Liver (tissue), 9 donors: ENCODE measurements around the gene AATF. TPM values are rescaled to one million over a fixed set of nuclear protein-coding genes. Genes with fewer than 3 reads are reported as not detected.

Source experiments
- DNase-seq: peaks from one replicate; pipeline ENCODE4 v3.0.0-alpha.2; 2017; ENCODE audit warnings: low spot score
- H3K27ac ChIP-seq, 2 donors: one replicate each; pipeline ENCODE4 v1.7.0; 2013; ENCODE audit warnings: inconsistent platforms in 2 of 2, low read length in 2 of 2, control low read depth in 1 of 2, low read depth in 1 of 2, mild to moderate bottlenecking in 1 of 2
- H3K27me3 ChIP-seq, 4 donors: one replicate each; pipeline versions ENCODE4 v1.6.1 to v1.7.0; 2013; ENCODE audit warnings: low read length in 3 of 4, inconsistent platforms in 1 of 4, mild to moderate bottlenecking in 1 of 4, moderate library complexity in 1 of 4; ENCODE audit not compliant: control insufficient read depth in 4 of 4, insufficient read depth in 4 of 4
- H3K36me3 ChIP-seq, 4 donors: one replicate each; pipeline versions ENCODE4 v1.6.1 to v1.7.0; 2013; ENCODE audit warnings: low read length in 3 of 4, mild to moderate bottlenecking in 3 of 4, low read depth in 1 of 4, moderate library complexity in 1 of 4; ENCODE audit not compliant: control insufficient read depth in 4 of 4, insufficient read depth in 3 of 4
- H3K4me1 ChIP-seq, 4 donors: one replicate each; pipeline versions ENCODE4 v1.6.1 to v1.7.0; 2013; ENCODE audit warnings: low read length in 3 of 4, mild to moderate bottlenecking in 3 of 4, moderate library complexity in 1 of 4; ENCODE audit not compliant: control insufficient read depth in 4 of 4, insufficient read depth in 4 of 4
- H3K4me3 ChIP-seq, 3 donors: one replicate each; pipeline versions ENCODE4 v1.6.1 to v1.7.0; 2013; ENCODE audit warnings: low read length in 3 of 3, control low read depth in 1 of 3, low read depth in 1 of 3, mild to moderate bottlenecking in 1 of 3
- H3K9ac ChIP-seq, 2 donors: one replicate each; pipeline ENCODE4 v1.7.0; 2013; ENCODE audit warnings: low read length in 2 of 2, mild to moderate bottlenecking in 2 of 2, moderate library complexity in 2 of 2, control low read depth in 1 of 2, low read depth in 1 of 2
- H3K9me3 ChIP-seq, 4 donors: one replicate each; pipeline versions ENCODE4 v1.6.1 to v1.7.0; 2013; ENCODE audit warnings: low read length in 3 of 4; ENCODE audit not compliant: control insufficient read depth in 4 of 4
- ATF3 ChIP-seq: IDR thresholded peaks from 2 replicates; pipeline ENCODE4 v1.6.1; 2016; ENCODE audit warnings: antibody characterized with exemption
- EGR1 ChIP-seq, 2 donors: IDR thresholded peaks; 2 replicates each; pipeline ENCODE4 v1.6.1; 2016 to 2018; ENCODE audit warnings: antibody characterized with exemption in 2 of 2, low read depth in 2 of 2
- FOXA2 ChIP-seq: IDR thresholded peaks from 2 replicates; pipeline ENCODE4 v1.6.1; 2016; ENCODE audit warnings: antibody characterized with exemption
- GABPA ChIP-seq, 2 donors: IDR thresholded peaks in 1 of 2; conservative IDR thresholded peaks in 1 of 2; 2 replicates each; pipeline ENCODE4 v1.6.1; 2016; ENCODE audit warnings: antibody characterized with exemption in 2 of 2, mild to moderate bottlenecking in 1 of 2, moderate library complexity in 1 of 2
- HNF4A ChIP-seq, 2 donors: conservative IDR thresholded peaks; 2 replicates each; pipeline ENCODE4 v1.6.1; 2016; ENCODE audit warnings: antibody characterized with exemption in 2 of 2, mild to moderate bottlenecking in 2 of 2
- HNF4G ChIP-seq: IDR thresholded peaks from 2 replicates; pipeline ENCODE4 v1.6.1; 2016; ENCODE audit warnings: antibody characterized with exemption
- JUND ChIP-seq, 2 donors: IDR thresholded peaks; 2 replicates each; pipeline ENCODE4 v1.6.1; 2016; ENCODE audit warnings: antibody characterized with exemption in 2 of 2
- NR2F2 ChIP-seq: IDR thresholded peaks from 2 replicates; pipeline ENCODE4 v1.6.1; 2016; ENCODE audit warnings: antibody characterized with exemption
- RAD21 ChIP-seq, 2 donors: IDR thresholded peaks; 2 replicates each; pipeline ENCODE4 v1.6.1; 2016; ENCODE audit warnings: antibody characterized with exemption in 2 of 2, mild to moderate bottlenecking in 2 of 2
- RXRA ChIP-seq, 2 donors: IDR thresholded peaks; 2 replicates each; pipeline ENCODE4 v1.6.1; 2017 to 2018; ENCODE audit warnings: antibody characterized with exemption in 2 of 2, mild to moderate bottlenecking in 1 of 2
- SP1 ChIP-seq: IDR thresholded peaks from 2 replicates; pipeline ENCODE4 v1.6.1; 2018; ENCODE audit warnings: antibody characterized with exemption, mild to moderate bottlenecking
- TAF1 ChIP-seq: conservative IDR thresholded peaks from 2 replicates; pipeline ENCODE4 v1.6.1; 2016; ENCODE audit warnings: antibody characterized with exemption, mild to moderate bottlenecking
- YY1 ChIP-seq: IDR thresholded peaks from 2 replicates; pipeline ENCODE4 v1.6.1; 2016; ENCODE audit warnings: antibody characterized with exemption, mild to moderate bottlenecking
- ZBTB33 ChIP-seq: IDR thresholded peaks from 2 replicates; pipeline ENCODE4 v1.6.1; 2016; ENCODE audit warnings: antibody characterized with exemption
- WGBS: extraction: QIAGEN DNeasy Blood & Tissue Kit; methylation state at CpG from one replicate; pipeline ENCODE4 v1.1.7; 2013; 5-methylcytosine and 5-hydroxymethylcytosine counted together
- polyA plus RNA-seq, 2 donors: library from polyadenylated mRNA; stranded (reverse) in 1 of 2; unstranded in 1 of 2; fragments of 200-250 nt in 1 of 2; fragments of >200 nt in 1 of 2; fragmentation: Nextera tagmentation in 1 of 2; extraction: Ambion mirVana in 1 of 2; gene quantifications; one replicate each; pipeline versions ENCODE4 v1.2.1 to v1.2.3, GENCODE V29; 2013 to 2015
- total RNA-seq, 2 donors: library from RNA; depleted of rRNA; stranded (reverse); fragments of >200 nt; gene quantifications; one replicate each; pipeline ENCODE4 v1.2.3, GENCODE V29; 2014
- TF ChIP-seq, protein P1 (sequence below): IDR thresholded peaks from 2 replicates; pipeline ENCODE4 v1.6.1; 2016; ENCODE audit warnings: antibody characterized with exemption, mild to moderate bottlenecking
- TF ChIP-seq, protein P2 (sequence below): fragments of 150-350 bp; IDR thresholded peaks from 2 replicates; pipeline ENCODE4 v1.5.1; 2017; ENCODE audit warnings: improper control_type of control experiment, low read depth, low read length; ENCODE audit not compliant: missing input control
- TF ChIP-seq, protein P3 (sequence below): IDR thresholded peaks from 2 replicates; pipeline ENCODE4 v1.6.1; 2016; ENCODE audit warnings: antibody characterized with exemption
- donor health status: healthy.
- donor health status: healthy.
- donor health status: healthy.
- donor health status: healthy.
- donor health status: healthy.

The AATF gene
- total and polyA plus RNA-seq, 4 donors, result 10.8 to 16.9 (median 13.4) TPM

DNA sequence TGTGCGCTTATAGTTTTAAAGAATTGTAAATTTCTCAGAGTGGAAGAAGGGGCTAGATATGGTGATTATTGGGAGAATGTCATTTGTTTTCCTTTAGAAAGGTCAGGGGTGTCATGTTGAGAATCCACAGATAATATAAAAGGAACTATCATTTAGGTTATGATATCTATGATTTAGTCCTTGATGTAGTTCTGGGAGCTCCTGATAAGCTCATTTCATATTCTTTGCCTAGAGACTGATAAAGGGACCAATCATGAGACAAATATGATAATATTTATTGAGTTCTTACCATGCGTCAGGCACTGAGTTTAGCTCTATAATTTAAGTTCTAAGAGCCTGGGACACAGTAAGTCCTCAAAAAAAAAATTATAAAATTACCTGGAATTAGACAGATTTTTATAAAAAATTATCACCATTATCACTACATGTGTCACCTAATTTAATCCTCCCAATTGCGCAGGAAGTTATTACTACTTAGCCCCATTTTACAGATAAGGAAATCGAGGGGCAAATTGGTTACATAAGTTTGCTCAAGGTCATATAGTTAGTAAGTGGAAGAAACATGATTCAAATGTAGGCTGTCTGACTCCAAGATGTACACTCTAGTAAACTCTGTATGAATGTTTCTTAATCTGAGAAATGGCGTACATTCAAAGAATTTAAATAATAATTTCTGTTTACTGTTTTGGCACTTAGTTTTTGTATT is 2.5 kb downstream of the AATF start:
- WGBS, result 95% methylated on average over 5 of the region's 5 CpGs
- Histone ChIP-seq H3K9me3 (no peaks in the 10 kb centered on the region), H3K4me1 (peaks cover 4 to 20% (median 11%) of the 10 kb centered on the region in 4 donors), H3K27me3 (peaks cover 0 to 6% (median 3%) of the 10 kb centered on the region in 4 donors), H3K27ac (no peak overlapping the region), H3K9ac (no peak overlapping the region), H3K4me3 (no peak overlapping the region), H3K36me3 (peaks cover 2 to 36% (median 26%) of the 10 kb centered on the region in 4 donors)
- DNase-seq, result no peak
- TF ChIP-seq ZBTB33, result no peak
- TF ChIP-seq HNF4G, result no peak
- no peak for TF ChIP-seq JUND (IDR thresholded peaks at IDR 0.05)
- no peak for TF ChIP-seq SP1
- no peak for TF ChIP-seq RAD21 (IDR thresholded peaks at IDR 0.05)
- no peak for TF ChIP-seq TAF1
- TF ChIP-seq EGR1 (IDR thresholded peaks at IDR 0.05; ENCODE audit: low read depth in 2 of 2), result no peak
- no peak for TF ChIP-seq HNF4A (conservative IDR thresholded peaks at IDR 0.05)
- TF ChIP-seq RXRA (IDR thresholded peaks at IDR 0.05), result no peak
- TF ChIP-seq YY1, result no peak
- no peak for TF ChIP-seq NR2F2
- TF ChIP-seq, protein P1, sequence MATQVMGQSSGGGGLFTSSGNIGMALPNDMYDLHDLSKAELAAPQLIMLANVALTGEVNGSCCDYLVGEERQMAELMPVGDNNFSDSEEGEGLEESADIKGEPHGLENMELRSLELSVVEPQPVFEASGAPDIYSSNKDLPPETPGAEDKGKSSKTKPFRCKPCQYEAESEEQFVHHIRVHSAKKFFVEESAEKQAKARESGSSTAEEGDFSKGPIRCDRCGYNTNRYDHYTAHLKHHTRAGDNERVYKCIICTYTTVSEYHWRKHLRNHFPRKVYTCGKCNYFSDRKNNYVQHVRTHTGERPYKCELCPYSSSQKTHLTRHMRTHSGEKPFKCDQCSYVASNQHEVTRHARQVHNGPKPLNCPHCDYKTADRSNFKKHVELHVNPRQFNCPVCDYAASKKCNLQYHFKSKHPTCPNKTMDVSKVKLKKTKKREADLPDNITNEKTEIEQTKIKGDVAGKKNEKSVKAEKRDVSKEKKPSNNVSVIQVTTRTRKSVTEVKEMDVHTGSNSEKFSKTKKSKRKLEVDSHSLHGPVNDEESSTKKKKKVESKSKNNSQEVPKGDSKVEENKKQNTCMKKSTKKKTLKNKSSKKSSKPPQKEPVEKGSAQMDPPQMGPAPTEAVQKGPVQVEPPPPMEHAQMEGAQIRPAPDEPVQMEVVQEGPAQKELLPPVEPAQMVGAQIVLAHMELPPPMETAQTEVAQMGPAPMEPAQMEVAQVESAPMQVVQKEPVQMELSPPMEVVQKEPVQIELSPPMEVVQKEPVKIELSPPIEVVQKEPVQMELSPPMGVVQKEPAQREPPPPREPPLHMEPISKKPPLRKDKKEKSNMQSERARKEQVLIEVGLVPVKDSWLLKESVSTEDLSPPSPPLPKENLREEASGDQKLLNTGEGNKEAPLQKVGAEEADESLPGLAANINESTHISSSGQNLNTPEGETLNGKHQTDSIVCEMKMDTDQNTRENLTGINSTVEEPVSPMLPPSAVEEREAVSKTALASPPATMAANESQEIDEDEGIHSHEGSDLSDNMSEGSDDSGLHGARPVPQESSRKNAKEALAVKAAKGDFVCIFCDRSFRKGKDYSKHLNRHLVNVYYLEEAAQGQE, result no peak
- no peak for TF ChIP-seq GABPA (IDR thresholded peaks at IDR 0.05 in 1 of 2, conservative IDR thresholded peaks at IDR 0.05 in 1 of 2)
- TF ChIP-seq, protein P2, sequence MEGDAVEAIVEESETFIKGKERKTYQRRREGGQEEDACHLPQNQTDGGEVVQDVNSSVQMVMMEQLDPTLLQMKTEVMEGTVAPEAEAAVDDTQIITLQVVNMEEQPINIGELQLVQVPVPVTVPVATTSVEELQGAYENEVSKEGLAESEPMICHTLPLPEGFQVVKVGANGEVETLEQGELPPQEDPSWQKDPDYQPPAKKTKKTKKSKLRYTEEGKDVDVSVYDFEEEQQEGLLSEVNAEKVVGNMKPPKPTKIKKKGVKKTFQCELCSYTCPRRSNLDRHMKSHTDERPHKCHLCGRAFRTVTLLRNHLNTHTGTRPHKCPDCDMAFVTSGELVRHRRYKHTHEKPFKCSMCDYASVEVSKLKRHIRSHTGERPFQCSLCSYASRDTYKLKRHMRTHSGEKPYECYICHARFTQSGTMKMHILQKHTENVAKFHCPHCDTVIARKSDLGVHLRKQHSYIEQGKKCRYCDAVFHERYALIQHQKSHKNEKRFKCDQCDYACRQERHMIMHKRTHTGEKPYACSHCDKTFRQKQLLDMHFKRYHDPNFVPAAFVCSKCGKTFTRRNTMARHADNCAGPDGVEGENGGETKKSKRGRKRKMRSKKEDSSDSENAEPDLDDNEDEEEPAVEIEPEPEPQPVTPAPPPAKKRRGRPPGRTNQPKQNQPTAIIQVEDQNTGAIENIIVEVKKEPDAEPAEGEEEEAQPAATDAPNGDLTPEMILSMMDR, result no peak
- no peak for TF ChIP-seq FOXA2
- no peak for TF ChIP-seq ATF3
- TF ChIP-seq, protein P3, sequence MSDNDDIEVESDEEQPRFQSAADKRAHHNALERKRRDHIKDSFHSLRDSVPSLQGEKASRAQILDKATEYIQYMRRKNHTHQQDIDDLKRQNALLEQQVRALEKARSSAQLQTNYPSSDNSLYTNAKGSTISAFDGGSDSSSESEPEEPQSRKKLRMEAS, result no peak
